GM19023 (cell line): ENCODE measurements around the gene LOX.
"Not testable (repeated sequence)": the region's sequence is repeated elsewhere in the genome, so short reads cannot be mapped to it uniquely, and the experiment has no call there.

Experiments
- ATAC-seq: cut with Tn5 transposase; IDR thresholded peaks from one replicate; pipeline ENCODE4 v1.9.1; 2021; ENCODE audit warnings: mild to moderate bottlenecking, moderate library complexity; ENCODE audit not compliant: unreplicated experiment

LOX gene

DNA sequence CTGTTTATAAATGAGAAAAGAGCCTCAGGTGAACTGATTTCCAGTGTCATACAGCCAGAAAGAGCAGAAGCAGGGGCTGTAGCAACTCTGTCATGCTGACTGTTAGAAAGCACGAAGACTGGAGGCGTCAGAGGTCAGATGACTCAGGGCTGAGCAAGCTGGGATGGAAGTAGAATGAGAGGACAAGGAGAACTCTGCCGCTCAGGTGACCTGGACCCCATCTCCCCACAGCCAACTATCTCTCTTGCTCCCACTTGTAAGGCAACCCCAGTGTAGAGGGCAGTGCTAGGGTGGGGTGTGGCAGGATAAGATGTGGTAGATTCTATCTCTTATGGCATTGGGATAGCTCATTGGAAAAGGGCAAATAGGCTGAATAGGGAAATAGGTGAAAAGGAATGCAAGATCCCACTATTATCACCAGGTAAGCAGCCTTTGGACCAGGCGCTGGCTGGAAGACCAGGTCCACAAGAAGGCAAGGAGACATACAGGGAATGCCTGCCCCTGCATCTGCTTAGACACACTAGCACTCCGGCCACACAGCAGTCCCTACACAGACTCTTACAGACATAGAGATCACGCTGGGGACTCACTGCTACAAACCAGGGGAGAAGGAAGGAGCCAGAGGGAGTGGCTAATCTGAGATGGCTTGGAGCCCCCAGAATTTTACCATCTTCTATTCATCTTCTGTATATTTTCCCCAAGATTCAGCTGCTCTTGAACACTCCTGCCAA, 21.2 kb upstream of the LOX start:
- ATAC-seq: no peak

GRCh38 chr5:122097391-122097790, 19.3 kb upstream of the LOX start:
- ATAC-seq: no peak

- ATAC-seq: no peak
These were observed 17.1 kb upstream of the LOX start for GRCh38 chr5:122095158-122095557.

DNA sequence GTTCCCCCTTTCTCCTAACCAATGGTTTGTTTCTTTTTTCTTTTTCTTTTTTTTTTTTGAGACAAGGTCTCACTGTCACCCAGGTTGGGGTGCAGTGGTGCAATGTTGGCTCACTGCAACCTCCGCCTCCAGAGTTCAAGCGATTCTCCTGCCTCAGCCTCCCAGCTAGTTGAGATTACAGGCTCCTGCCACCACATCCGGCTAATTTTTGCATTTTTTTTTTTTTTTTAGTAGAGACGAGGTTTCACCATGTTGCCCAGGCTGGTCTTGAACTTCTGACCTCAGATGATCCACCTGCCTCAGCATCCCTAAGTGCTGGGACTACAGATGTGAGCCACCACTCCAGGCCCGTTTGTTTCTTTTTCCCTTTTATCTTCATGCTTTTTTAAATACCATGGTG, 16.2 kb upstream of the LOX start:
- ATAC-seq: not testable (repeated sequence)

DNA sequence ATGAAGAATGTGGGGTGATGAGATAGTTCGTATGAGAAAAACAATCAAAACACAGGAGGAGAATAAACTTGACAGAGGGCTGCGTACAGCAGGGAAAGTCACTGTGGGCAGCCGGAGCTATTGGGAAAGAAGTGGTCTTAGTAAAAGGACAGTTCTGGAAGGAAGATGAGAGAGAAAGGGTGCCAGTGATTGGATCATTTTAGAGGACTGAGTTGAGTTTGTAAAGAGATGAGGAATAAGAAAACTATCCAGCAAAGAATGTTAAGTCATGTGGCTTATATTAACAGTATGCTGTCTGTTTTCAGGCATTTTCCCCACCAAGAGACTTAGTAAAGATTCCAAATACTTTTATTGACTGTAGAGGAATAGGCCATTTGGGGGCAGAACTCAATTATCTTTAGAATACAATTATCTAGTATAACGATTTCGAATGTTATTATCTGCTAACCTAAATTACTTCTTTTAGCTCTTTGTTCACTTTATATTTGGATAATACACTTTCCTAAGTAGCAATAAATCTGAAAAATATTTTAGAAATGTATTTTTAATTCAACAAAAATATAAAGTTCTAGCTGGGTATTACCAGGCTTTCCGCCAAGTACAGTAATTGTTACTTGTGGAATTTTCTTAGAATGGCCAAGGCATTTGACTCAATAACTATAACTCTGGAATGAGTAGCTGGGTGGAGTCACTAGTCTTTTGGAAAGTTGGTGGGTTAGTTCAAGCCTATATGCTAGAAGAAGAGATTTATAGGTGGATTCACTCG, 15.5 kb upstream of the LOX start:
- no peak for ATAC-seq

DNA sequence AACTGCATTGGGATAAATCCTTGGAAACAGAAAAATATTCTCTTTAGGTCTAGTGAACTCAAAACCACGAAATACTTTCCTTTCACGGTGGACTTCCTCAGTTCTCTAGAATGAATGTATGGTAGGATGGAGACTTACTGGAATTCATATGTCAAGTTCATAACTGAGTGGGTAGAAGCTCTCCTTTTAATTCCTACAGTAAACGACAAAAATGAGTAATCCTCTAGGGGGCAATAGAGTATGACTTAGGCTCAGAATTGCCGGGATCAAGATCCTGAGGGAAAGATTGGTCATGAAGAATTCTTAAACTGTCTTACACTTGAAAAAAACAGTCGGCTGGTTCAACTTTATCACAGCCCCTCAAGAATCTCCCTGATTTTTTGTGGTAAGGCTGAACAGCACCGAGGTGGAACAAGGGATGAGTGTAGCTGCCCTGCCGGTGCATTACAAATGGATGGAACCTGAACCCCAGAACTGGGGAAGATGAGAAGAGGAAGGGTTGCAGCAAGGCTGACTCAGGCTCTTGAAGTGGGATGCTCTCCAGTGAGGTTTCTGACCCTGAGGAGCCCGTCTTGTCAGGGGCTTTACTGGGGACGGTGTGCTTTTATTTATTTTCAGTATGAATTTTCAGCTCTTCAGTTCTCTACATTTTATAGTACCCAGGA, 14.0 kb upstream of the LOX start:
- no peak for ATAC-seq

DNA sequence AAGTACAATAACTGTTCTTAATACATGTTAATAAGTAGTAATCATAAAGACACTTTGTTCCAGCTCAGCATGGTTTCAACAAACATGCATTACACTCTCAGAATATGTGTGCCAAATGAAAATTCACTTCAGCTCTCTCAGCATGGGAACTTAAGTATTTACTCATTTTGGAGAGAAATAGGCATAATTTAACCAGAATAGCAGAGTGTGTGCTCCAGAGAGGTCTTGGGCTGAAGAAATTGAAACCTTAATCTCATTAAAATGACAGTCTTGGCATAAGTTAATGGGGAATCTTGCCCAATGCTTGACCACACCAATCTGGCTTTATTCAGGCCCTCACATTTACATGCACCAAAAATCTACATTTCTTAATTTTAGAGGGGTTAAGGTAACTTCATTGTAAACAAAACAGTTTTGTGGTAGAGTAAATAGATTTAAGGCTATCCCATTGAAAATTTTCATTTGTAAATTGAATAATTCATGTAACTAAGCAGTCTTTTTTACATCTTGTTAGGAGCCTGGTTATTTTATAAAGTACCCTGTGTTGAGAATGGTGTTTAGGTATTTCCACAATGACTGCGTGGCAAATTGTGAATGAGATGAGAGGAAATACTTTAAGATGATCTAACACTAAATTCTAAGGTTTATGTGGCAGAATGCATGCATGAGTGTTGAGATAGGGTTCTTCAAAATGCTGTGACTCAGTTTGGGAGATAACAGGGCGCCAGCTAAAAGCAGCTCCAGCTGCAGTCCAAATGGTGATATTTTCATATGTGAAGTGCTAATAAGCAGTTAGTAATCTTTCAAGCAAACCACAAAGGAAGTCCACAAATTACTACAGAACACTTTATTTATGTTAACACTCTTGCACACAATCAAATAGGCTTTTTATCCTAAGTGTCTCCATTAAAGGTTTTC, 11.3 kb upstream of the LOX start:
- no peak for ATAC-seq

DNA sequence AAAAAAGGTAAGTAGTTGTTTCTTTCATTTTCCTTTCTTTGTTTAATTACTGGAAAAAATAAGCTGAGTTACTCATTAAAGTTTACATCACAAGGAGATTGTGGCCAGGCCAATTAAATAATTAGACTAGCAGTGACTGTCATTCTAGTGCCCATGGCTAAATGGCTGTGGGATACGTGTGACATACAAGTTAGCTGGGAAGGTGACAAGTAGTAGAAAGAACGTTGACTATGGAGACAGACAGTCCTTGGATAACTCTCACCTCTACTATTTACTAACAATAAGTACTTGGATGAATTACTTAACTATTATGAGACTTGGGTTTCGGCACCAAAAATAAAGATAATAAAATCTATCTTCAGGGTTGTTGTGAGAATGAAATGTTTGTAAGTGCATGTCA, 7.0 kb upstream of the LOX start:
- no peak for ATAC-seq

GRCh38 chr5:122083535-122083934, 5.5 kb upstream of the LOX start:
- ATAC-seq: no peak

DNA sequence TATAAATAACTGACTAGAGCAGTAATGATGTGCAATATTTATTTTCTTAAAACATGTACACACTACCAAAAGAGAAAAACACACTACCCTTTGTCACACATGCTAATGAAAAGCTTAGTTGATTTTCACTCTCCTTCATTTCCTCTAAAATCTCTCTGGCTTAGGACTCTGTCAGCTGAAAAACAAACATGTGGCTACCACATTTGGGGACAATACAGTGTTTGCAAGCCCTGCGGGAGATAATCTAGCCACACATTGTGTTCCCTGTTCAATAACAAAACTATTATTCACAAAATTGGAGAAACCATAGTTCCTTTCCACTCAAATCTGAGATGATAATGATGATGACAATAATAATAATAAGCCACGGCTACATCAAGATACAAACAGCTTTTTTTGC, 3.5 kb upstream of the LOX start:
- no peak for ATAC-seq

DNA sequence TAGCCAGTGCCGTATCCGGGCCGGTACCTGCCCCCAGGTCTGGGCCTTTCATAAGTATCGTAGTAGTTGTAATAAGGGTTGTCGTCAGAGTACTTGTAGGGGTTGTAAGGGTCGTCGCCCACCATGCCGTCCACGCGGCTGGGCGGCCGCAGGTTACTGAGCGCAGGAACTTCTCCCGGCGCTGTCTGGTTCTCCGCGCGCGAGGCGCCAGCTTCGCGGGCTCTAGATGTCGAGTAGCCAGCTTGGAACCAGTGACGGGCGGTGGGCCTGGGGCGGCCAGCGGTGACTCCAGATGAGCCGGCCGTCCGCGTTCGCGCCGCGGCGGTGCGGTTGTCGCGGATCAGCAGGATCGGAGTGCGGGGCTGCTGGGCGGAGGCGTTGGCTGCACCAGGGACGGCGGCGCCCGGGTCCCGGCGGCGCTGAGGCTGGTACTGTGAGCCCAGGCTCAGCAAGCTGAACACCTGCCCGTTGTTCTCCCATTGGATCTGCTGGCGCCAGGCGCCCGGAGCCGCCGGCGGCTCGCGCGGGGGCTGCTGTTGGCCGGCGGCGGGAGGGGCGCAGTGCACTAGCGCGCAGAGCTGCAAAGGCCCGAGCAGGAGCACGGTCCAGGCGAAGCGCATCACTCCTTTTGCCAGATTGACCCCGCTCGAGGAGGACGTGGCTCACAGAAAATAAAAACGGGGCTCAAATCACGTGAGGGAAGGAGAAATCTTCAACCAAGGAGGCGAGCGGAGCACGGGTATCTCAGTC, 518 bp downstream of the LOX start:
- no peak for ATAC-seq

DNA sequence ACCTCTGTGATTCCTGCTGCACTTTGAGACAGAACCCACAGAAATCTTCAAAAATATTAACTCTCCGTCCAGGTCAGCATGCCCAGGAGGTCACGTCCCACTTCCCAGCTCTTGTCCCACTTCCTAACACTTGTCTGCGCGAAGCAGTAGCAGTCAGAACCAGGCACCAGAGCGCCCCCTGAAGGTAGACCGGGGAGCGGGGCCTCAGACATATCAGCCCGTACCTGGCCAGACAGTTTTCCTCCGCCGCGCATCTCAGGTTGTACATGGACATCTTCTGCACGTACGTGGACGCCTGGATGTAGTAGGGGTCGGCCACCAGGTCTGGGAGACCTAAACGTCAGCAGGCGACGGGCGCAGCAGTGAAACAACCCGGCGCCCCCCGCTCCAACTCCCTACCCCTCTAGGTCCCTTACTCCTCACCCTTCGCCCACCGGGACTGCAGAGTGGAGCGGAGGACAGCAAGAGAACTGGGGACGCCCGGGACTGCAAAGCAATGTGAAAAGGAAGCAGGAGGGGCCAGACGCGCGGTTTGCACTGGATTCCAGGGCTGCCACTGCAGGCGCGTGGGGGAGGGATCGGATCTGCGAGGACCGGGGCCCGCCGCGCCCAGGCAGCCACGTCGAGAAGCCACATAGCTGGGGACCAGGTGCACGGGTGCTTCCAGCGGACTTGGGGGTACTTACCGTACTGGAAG, 1.2 kb downstream of the LOX start:
- no peak for ATAC-seq

DNA sequence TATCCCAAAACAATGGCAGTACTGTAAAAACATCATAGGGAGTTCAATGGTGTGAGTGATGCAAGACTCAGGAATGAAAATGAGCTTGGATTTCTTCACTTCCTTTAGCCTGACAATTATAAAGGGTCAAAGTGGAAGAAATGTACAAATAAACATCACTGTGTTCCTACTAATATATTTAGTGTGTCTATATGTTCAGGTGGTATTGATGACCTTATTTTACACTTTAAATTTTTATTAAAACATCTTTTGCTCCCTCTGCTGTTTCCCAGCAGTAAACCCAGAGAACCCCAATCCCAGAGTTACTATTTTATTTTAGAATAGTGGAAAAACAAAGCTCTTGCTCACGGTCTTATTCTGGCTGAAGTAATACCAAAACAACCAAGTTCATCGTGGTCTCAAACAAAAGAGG, 2.0 kb downstream of the LOX start:
- ATAC-seq: no peak

DNA sequence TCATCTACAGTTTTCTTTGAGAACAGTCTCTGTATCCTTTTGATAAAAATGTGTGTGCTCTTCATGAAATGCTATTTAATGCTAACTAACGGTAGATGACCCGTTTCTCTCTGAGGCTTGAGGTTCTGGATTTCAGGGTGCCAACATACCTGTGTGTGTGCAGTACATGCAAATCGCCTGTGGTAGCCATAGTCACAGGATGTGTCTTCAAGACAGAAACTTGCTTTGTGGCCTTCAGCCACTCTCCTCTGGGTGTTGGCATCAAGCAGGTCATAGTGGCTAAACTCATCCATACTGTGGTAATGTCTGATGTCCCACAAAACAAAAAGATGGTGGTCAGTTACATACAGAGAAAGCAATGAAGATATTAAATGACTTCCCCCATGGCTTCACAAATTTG, 4.2 kb downstream of the LOX start:
- no peak for ATAC-seq

- no peak for ATAC-seq
These were observed 5.0 kb downstream of the LOX start for GRCh38 chr5:122073018-122073417.

- no peak for ATAC-seq
These were observed 10.7 kb downstream of the LOX start for GRCh38 chr5:122067390-122067789.

- no peak for ATAC-seq
These were observed 13.1 kb downstream of the LOX start for GRCh38 chr5:122064992-122065391.

GRCh38 chr5:122063836-122064235, 14.2 kb downstream of the LOX start:
- no peak for ATAC-seq

GRCh38 chr5:122062205-122062604, 15.9 kb downstream of the LOX start:
- no peak for ATAC-seq

DNA sequence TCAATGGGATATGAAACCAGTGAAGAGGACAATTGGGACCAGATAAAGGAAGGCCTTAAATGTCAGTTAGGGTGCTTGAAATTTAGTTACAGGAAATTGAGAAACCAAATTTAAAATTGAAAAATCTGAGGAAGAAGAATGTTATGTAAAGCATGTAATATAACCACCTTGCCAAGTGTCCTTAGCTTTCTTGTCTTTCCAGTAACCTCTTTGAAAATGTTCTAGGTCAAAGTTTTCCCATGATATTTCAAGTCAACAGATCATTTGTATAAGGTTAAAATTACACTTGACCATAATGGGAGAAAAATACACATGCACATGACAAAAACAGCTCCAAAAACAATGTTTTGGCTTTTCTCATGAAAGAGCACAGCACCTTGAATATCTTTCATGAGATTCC, 21.1 kb downstream of the LOX start:
- no peak for ATAC-seq
